ENCODE results near the gene GRK1.

The GRK1 gene

GRCh38 chr13:113633485-113633873 lies 33.5 kb upstream of the GRK1 start:
- DNase-seq (ENCODE audit: low read depth): no peak

GRCh38 chr13:113634279-113635047 lies 32.6 kb upstream of the GRK1 start:
- DNase-seq (ENCODE audit: low read depth): no peak
- no peak overlapping the region for H3K4me3 ChIP-seq (ENCODE audit: low read length)
- no peak for TF ChIP-seq CTCF (conservative IDR thresholded peaks at IDR 0.05; ENCODE audit: low read depth, low read length)

More at GRCh38 chr13:113633485-113633873, 33.5 kb upstream of the GRK1 start:
- H3K4me3 ChIP-seq (ENCODE audit: low read length): no peak overlapping the region
- TF ChIP-seq CTCF (conservative IDR thresholded peaks at IDR 0.05; ENCODE audit: low read depth, low read length): no peak

GRCh38 chr13:113635048-113635420 lies 32.0 kb upstream of the GRK1 start:
- H3K4me3 ChIP-seq (ENCODE audit: low read length): no peak overlapping the region
- DNase-seq (ENCODE audit: low read depth): no peak
- TF ChIP-seq CTCF (conservative IDR thresholded peaks at IDR 0.05; ENCODE audit: low read depth, low read length): no peak

GRCh38 chr13:113635709-113636108 lies 31.3 kb upstream of the GRK1 start:
- no peak for DNase-seq (ENCODE audit: low read depth)
- no peak overlapping the region for H3K4me3 ChIP-seq (ENCODE audit: low read length)
- no peak for TF ChIP-seq CTCF (conservative IDR thresholded peaks at IDR 0.05; ENCODE audit: low read depth, low read length)

GRCh38 chr13:113636266-113636963 lies 30.6 kb upstream of the GRK1 start:
- DNase-seq (ENCODE audit: low read depth): no peak
- no peak overlapping the region for H3K4me3 ChIP-seq (ENCODE audit: low read length)
- no peak for TF ChIP-seq CTCF (conservative IDR thresholded peaks at IDR 0.05; ENCODE audit: low read depth, low read length)

- no peak overlapping the region for H3K4me3 ChIP-seq (ENCODE audit: low read length)
- DNase-seq (ENCODE audit: low read depth): no peak
- no peak for TF ChIP-seq CTCF (conservative IDR thresholded peaks at IDR 0.05; ENCODE audit: low read depth, low read length)
Observed at GRCh38 chr13:113637262-113638160, 29.5 kb upstream of the GRK1 start.
